Prostate gland (tissue), 2 donors: Measurements from ENCODE around the gene ABLIM1. TPM values are rescaled to one million over a fixed set of nuclear protein-coding genes. Genes with fewer than 3 reads are reported as not detected.

Experiments
- DNase-seq: peaks from one replicate; pipeline ENCODE4 v3.0.0-alpha.2; 2019; ENCODE audit warnings: low spot score
- H3K27ac ChIP-seq, 2 donors: fragments of 200-600 bp; sonication (generic); 2 replicates each; pipeline ENCODE4 v1.5.1; 2017 to 2019
- H3K27me3 ChIP-seq: fragments of 200-600 bp; sonication (generic); replicated peaks from 2 replicates; pipeline ENCODE4 v1.5.1; 2019; ENCODE audit not compliant: insufficient read depth
- H3K36me3 ChIP-seq, 2 donors: fragments of 200-600 bp; sonication (generic); 1 replicate in 1 of 2; 2 replicates in 1 of 2; pipeline versions ENCODE4 v1.5.1 to v1.8.1; 2017 to 2019
- H3K4me1 ChIP-seq: fragments of 200-600 bp; sonication (generic); replicated peaks from 2 replicates; pipeline ENCODE4 v1.5.1; 2019
- H3K4me3 ChIP-seq, 2 donors: fragments of 200-600 bp; sonication (generic); 2 replicates each; pipeline ENCODE4 v1.5.1; 2017 to 2019
- H3K9me3 ChIP-seq: fragments of 200-600 bp; sonication (generic); 2 replicates; pipeline ENCODE4 v1.5.1; 2017
- CTCF ChIP-seq, 4 experiments: fragments of 200-600 bp in 2 of 4; fragments of 450-650 bp in 2 of 4; sonication (generic) in 2 of 4; IDR thresholded peaks; 1 replicate in 3 of 4; 2 replicates in 1 of 4; pipeline ENCODE4 v1.5.1; 2016 to 2019; ENCODE audit warnings: antibody characterized with exemption in 4 of 4, mild to moderate bottlenecking in 2 of 4, moderate library complexity in 2 of 4
- POLR2A ChIP-seq: fragments of 450-650 bp; IDR thresholded peaks from one replicate; pipeline ENCODE4 v1.6.1; 2016; ENCODE audit warnings: antibody characterized with exemption, mild to moderate bottlenecking
- POLR2AphosphoS5 ChIP-seq: sonication (generic); formaldehyde crosslinking; IDR thresholded peaks from one replicate; pipeline ENCODE4 v1.6.1; 2017; ENCODE audit warnings: antibody characterized with exemption
- WGBS: methylation state at CpG from one replicate; pipeline ENCODE4 v1.1.5; 2018; 5-methylcytosine and 5-hydroxymethylcytosine counted together
- intact Hi-C: fragments of 100-400 bp; cut with DNase I; formaldehyde crosslinking; loops from one replicate; pipeline ENCODE4 v1.14.2; 2022
- total RNA-seq, 2 donors: library from RNA; depleted of rRNA; stranded (reverse); fragments of >200 nt; gene quantifications; one replicate each; pipeline ENCODE4 v1.1.0, GENCODE V29; 2016

ABLIM1 gene
- total RNA-seq, 2 donors from 2014 or later, result 43.9 to 138 TPM

GRCh38 chr10:114499630-114500190 is 158.4 kb downstream of the ABLIM1 start:
- H3K4me1 ChIP-seq, result no peaks in the 10 kb centered on the region
- peak; percentile 77 for DNase-seq
- TF ChIP-seq CTCF (IDR thresholded peaks at IDR 0.05), result no peak
- TF ChIP-seq POLR2A, result no peak
- peak; percentile 74 for TF ChIP-seq POLR2AphosphoS5
- no peaks in the 10 kb centered on the region for H3K9me3 ChIP-seq
- intact Hi-C loops, result no loop called here
- H3K27me3 ChIP-seq, result no peaks in the 10 kb centered on the region
- peak overlapping the region in 1 of 2 donors; percentile 55 for H3K27ac ChIP-seq
- WGBS, result 46% methylated on average over 8 of the region's 8 CpGs
- H3K4me3 ChIP-seq, result no peak overlapping the region
- H3K36me3 ChIP-seq, result no peaks in the 10 kb centered on the region

- WGBS, result 71% methylated on average over 2 of the region's 2 CpGs
- no peak overlapping the region for H3K27ac ChIP-seq
- no peaks in the 10 kb centered on the region for H3K27me3 ChIP-seq
- H3K4me3 ChIP-seq, result no peak overlapping the region
- no peaks in the 10 kb centered on the region for H3K9me3 ChIP-seq
- no peak for TF ChIP-seq POLR2A
- no peak for TF ChIP-seq POLR2AphosphoS5
- no peak for TF ChIP-seq CTCF (IDR thresholded peaks at IDR 0.05)
- no peaks in the 10 kb centered on the region for H3K36me3 ChIP-seq
- no peaks in the 10 kb centered on the region for H3K4me1 ChIP-seq
- intact Hi-C loops, result no loop called here
- no peak for DNase-seq
These were observed 159.0 kb downstream of the ABLIM1 start for GRCh38 chr10:114499116-114499515.

GRCh38 chr10:114498413-114499111 is 159.5 kb downstream of the ABLIM1 start:
- Histone ChIP-seq H3K4me1 (no peaks in the 10 kb centered on the region), H3K27me3 (no peaks in the 10 kb centered on the region), H3K36me3 (no peaks in the 10 kb centered on the region), H3K27ac (no peak overlapping the region), H3K4me3 (no peak overlapping the region), H3K9me3 (no peaks in the 10 kb centered on the region)
- 94% methylated on average over 2 of the region's 2 CpGs for WGBS
- intact Hi-C loops, result no loop called here
- TF ChIP-seq CTCF (IDR thresholded peaks at IDR 0.05), result no peak
- DNase-seq, result no peak

GRCh38 chr10:114495303-114495702 is 162.8 kb downstream of the ABLIM1 start:
- DNase-seq, result no peak
- Histone ChIP-seq H3K36me3 (no peaks in the 10 kb centered on the region), H3K27me3 (no peaks in the 10 kb centered on the region), H3K4me1 (no peaks in the 10 kb centered on the region), H3K4me3 (no peak overlapping the region), H3K9me3 (no peaks in the 10 kb centered on the region), H3K27ac (no peak overlapping the region)
- TF ChIP-seq POLR2A (no peak), CTCF (IDR thresholded peaks at IDR 0.05) (no peak), POLR2AphosphoS5 (no peak)
- intact Hi-C loops, result no loop called here
- 96% methylated on average over 3 of the region's 3 CpGs for WGBS
